Measurements from ENCODE around the gene ADTRP. TPM values are rescaled to one million over a fixed set of nuclear protein-coding genes. Genes with fewer than 3 reads are reported as not detected.
"Not testable (repeated sequence)": the region's sequence is repeated elsewhere in the genome, so short reads cannot be mapped to it uniquely, and the experiment has no call there.

The ADTRP gene
- total RNA-seq, 3 donors from 2014 or later: 0.48 to 2.9 (median 2.6) TPM

DNA sequence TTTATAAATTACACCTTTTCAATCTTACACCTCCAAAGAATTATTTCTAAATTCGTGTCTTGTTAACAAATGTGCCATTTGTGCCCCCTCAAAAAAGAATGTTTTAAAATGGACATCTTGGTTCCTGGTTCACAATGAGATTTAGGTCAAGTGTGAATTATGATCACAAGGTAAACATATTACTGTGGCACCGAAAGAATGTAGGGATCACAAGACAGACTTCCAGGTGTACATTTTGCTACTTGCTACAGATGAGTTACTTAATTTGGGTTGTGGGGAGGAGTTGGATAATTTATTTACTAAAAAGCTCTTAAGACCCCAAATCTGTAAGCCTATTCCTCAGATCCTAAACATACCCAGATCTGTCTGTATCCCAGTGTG is 25.0 kb upstream of the ADTRP start:
- Histone ChIP-seq H3K27ac (no peak overlapping the region), H3K4me1 (no peaks in the 10 kb centered on the region), H3K27me3 (no peaks in the 10 kb centered on the region), H3K9me3 (no peaks in the 10 kb centered on the region), H3K4me3 (no peak overlapping the region), H3K36me3 (no peaks in the 10 kb centered on the region)
- DNase-seq (ENCODE audit: low spot score in 2 of 2): no peak
- TF ChIP-seq POLR2AphosphoS5 (IDR thresholded peaks at IDR 0.05) (no peak), POLR2A (IDR thresholded peaks at IDR 0.05) (no peak)
- TF ChIP-seq, protein P1, sequence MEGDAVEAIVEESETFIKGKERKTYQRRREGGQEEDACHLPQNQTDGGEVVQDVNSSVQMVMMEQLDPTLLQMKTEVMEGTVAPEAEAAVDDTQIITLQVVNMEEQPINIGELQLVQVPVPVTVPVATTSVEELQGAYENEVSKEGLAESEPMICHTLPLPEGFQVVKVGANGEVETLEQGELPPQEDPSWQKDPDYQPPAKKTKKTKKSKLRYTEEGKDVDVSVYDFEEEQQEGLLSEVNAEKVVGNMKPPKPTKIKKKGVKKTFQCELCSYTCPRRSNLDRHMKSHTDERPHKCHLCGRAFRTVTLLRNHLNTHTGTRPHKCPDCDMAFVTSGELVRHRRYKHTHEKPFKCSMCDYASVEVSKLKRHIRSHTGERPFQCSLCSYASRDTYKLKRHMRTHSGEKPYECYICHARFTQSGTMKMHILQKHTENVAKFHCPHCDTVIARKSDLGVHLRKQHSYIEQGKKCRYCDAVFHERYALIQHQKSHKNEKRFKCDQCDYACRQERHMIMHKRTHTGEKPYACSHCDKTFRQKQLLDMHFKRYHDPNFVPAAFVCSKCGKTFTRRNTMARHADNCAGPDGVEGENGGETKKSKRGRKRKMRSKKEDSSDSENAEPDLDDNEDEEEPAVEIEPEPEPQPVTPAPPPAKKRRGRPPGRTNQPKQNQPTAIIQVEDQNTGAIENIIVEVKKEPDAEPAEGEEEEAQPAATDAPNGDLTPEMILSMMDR (IDR thresholded peaks at IDR 0.05): no peak
- intact Hi-C loops (cut with DNase I; ENCODE audit: low total_unique reads): no loop called here

GRCh38 chr6:11802886-11803590 is 24.4 kb upstream of the ADTRP start:
- H3K4me3 ChIP-seq: no peak overlapping the region
- no peak for TF ChIP-seq POLR2A (IDR thresholded peaks at IDR 0.05)
- no peak for TF ChIP-seq POLR2AphosphoS5 (IDR thresholded peaks at IDR 0.05)
- TF ChIP-seq, protein P1 (IDR thresholded peaks at IDR 0.05): no peak
- H3K9me3 ChIP-seq: no peaks in the 10 kb centered on the region
- no peaks in the 10 kb centered on the region for H3K27me3 ChIP-seq
- no peak overlapping the region for H3K27ac ChIP-seq
- no peaks in the 10 kb centered on the region for H3K36me3 ChIP-seq
- intact Hi-C loops (cut with DNase I; ENCODE audit: low total_unique reads): no loop called here
- no peaks in the 10 kb centered on the region for H3K4me1 ChIP-seq
- DNase-seq (ENCODE audit: low spot score in 2 of 2): no peak

- H3K27ac ChIP-seq; H3K4me3 ChIP-seq; H3K36me3 ChIP-seq; H3K4me1 ChIP-seq; H3K27me3 ChIP-seq; DNase-seq (ENCODE audit: low spot score in 2 of 2); H3K9me3 ChIP-seq; intact Hi-C loops (cut with DNase I; ENCODE audit: low total_unique reads): not testable (repeated sequence)
These were observed 21.9 kb upstream of the ADTRP start for GRCh38 chr6:11800531-11800930.

- Histone ChIP-seq H3K27ac (no peak overlapping the region), H3K4me1 (no peaks in the 10 kb centered on the region), H3K9me3 (no peaks in the 10 kb centered on the region), H3K27me3 (no peaks in the 10 kb centered on the region), H3K4me3 (no peak overlapping the region), H3K36me3 (no peaks in the 10 kb centered on the region)
- no peak for DNase-seq (ENCODE audit: low spot score in 2 of 2)
- intact Hi-C loops (cut with DNase I; ENCODE audit: low total_unique reads): loop anchor here (2.0 kb wide), 1 partner anchor 26 kb away; no protein-coding TSS in a partner anchor
- TF ChIP-seq POLR2A (IDR thresholded peaks at IDR 0.05): no peak
These were observed 19.9 kb upstream of the ADTRP start for GRCh38 chr6:11798538-11798937.

GRCh38 chr6:11798096-11798495 is 19.5 kb upstream of the ADTRP start:
- H3K27me3 ChIP-seq: no peaks in the 10 kb centered on the region
- H3K4me3 ChIP-seq: no peak overlapping the region
- no peaks in the 10 kb centered on the region for H3K9me3 ChIP-seq
- H3K4me1 ChIP-seq: no peaks in the 10 kb centered on the region
- TF ChIP-seq POLR2A (IDR thresholded peaks at IDR 0.05) (no peak), POLR2AphosphoS5 (IDR thresholded peaks at IDR 0.05) (no peak)
- TF ChIP-seq, protein P1 (IDR thresholded peaks at IDR 0.05): no peak
- H3K27ac ChIP-seq: no peak overlapping the region
- DNase-seq (ENCODE audit: low spot score in 2 of 2): no peak
- no peaks in the 10 kb centered on the region for H3K36me3 ChIP-seq
- intact Hi-C loops (cut with DNase I; ENCODE audit: low total_unique reads): loop anchor here (2.0 kb wide), 1 partner anchor 25 kb away; no protein-coding TSS in a partner anchor

DNA sequence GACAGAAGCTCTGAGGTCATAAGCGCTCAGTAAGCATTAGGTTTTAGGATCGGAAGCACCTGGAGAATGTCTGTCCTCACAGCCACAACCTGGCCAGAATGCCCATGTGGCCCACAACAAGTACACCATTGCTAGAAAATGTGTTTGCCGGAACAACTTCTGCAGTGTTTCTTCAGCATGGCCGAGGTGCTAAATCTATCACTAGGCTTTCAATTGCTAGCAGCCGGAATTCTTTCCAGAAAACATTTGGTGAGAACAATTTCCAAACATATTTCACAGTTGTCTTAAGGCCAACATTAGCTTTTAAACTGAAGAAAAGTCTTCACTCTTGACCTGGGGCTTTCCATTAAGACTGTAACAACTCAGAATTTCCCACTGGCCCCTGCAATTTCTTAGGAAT is 18.2 kb upstream of the ADTRP start:
- DNase-seq (ENCODE audit: low spot score in 2 of 2): no peak
- no peak overlapping the region for H3K27ac ChIP-seq
- no peaks in the 10 kb centered on the region for H3K36me3 ChIP-seq
- H3K4me3 ChIP-seq: no peak overlapping the region
- no peaks in the 10 kb centered on the region for H3K4me1 ChIP-seq
- TF ChIP-seq, protein P1 (IDR thresholded peaks at IDR 0.05): no peak
- TF ChIP-seq POLR2A (IDR thresholded peaks at IDR 0.05): no peak
- no peak for TF ChIP-seq POLR2AphosphoS5 (IDR thresholded peaks at IDR 0.05)
- H3K27me3 ChIP-seq: no peaks in the 10 kb centered on the region
- intact Hi-C loops (cut with DNase I; ENCODE audit: low total_unique reads): no loop called here
- H3K9me3 ChIP-seq: no peaks in the 10 kb centered on the region
